OCI-LY3 (cell line): ENCODE data around the gene PPHLN1.

ENCODE experiments used
- H2AFZ ChIP-seq: fragments of 200-600, 300-600 bp; shearing (Covaris generic); 2 replicates; pipeline ENCODE4 v1.6.0; 2014; ENCODE audit warnings: antibody characterized with exemption, low read depth, low read length
- H3K27ac ChIP-seq: fragments of 200-600, 300-600 bp; sonication (generic); 2 replicates; pipeline ENCODE4 v1.5.1; 2014; ENCODE audit warnings: mild to moderate bottlenecking, low read length, moderate library complexity, mixed read lengths
- H3K27me3 ChIP-seq: fragments of 200-600, 300-600 bp; sonication (generic); 2 replicates; pipeline ENCODE4 v1.6.1; 2014; ENCODE audit warnings: low read depth, low read length, mixed read lengths
- H3K36me3 ChIP-seq: fragments of 200-600, 300-600 bp; sonication (generic); replicated peaks from 2 replicates; pipeline ENCODE3; 2014; ENCODE audit warnings: low read depth, low read length, mixed read lengths
- H3K4me1 ChIP-seq: fragments of 300-600, 200-600 bp; sonication (generic); 2 replicates; pipeline ENCODE4 v1.6.1; 2014; ENCODE audit warnings: low read length, mixed read lengths
- H3K4me2 ChIP-seq: fragments of 200-600, 300-600 bp; sonication (generic); 2 replicates; pipeline ENCODE4 v1.6.1; 2014; ENCODE audit warnings: low read length, mixed read lengths
- H3K4me3 ChIP-seq: fragments of 300-600, 200-600 bp; sonication (generic); 2 replicates; pipeline ENCODE4 v1.5.1; 2014; ENCODE audit warnings: antibody characterized with exemption, mild to moderate bottlenecking, low read length, moderate library complexity
- H3K79me2 ChIP-seq: fragments of 300-600, 200-600 bp; shearing (Covaris generic); 2 replicates; pipeline ENCODE4 v1.6.1; 2014; ENCODE audit warnings: mild to moderate bottlenecking, low read length, mixed read lengths
- H3K9ac ChIP-seq: fragments of 300-600, 200-600 bp; shearing (Covaris generic); 2 replicates; pipeline ENCODE4 v1.6.0; 2014; ENCODE audit warnings: mild to moderate bottlenecking, low read length, moderate library complexity
- H3K9me3 ChIP-seq: fragments of 200-600, 300-600 bp; shearing (Covaris generic); 2 replicates; pipeline ENCODE4 v1.6.1; 2014; ENCODE audit warnings: low read length, mixed read lengths; ENCODE audit not compliant: insufficient read depth
- H4K20me1 ChIP-seq: fragments of 200-600, 300-600 bp; sonication (generic); 2 replicates; pipeline ENCODE4 v1.6.1; 2016; ENCODE audit warnings: low read length, mixed read lengths; ENCODE audit not compliant: insufficient read depth
- EZH2phosphoT487 ChIP-seq: fragments of 200-600 bp; shearing (Covaris generic); IDR thresholded peaks from 2 replicates; pipeline ENCODE4 v1.6.1; 2018; ENCODE audit warnings: antibody characterized with exemption, mixed run types, low read depth
- TF ChIP-seq, protein P1 (sequence below): fragments of 200-600, 300-600 bp; sonication (generic); IDR thresholded peaks from 2 replicates; pipeline ENCODE4 v1.5.1; 2014; ENCODE audit warnings: antibody characterized with exemption, low read length, low read depth

The PPHLN1 gene

DNA sequence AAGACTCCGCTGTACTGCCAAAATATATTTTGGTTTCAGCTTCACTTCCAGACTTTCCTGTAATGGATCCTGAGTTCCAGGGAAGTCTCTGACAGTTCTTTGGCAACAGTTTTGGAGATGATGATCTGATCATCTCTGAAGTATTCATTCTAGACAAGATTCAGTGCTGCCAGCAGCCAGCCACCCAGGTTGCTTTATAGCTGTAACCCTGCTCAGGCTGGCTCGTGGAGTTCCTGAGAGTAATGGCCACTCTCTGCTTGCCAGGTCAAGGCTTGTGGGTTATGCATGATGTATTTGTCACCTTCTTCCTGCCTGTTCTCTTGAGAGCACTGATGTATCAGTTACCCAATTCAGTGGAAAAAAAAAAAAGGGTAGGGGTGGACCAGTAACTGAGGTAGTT lies 124.3 kb downstream of the PPHLN1 start:
- H3K4me2 ChIP-seq: no peak overlapping the region
- H3K4me1 ChIP-seq: peaks cover 15% of the 10 kb centered on the region
- H3K9ac ChIP-seq: no peak overlapping the region
- no peaks in the 10 kb centered on the region for H3K9me3 ChIP-seq
- no peak for TF ChIP-seq EZH2phosphoT487
- TF ChIP-seq, protein P1, sequence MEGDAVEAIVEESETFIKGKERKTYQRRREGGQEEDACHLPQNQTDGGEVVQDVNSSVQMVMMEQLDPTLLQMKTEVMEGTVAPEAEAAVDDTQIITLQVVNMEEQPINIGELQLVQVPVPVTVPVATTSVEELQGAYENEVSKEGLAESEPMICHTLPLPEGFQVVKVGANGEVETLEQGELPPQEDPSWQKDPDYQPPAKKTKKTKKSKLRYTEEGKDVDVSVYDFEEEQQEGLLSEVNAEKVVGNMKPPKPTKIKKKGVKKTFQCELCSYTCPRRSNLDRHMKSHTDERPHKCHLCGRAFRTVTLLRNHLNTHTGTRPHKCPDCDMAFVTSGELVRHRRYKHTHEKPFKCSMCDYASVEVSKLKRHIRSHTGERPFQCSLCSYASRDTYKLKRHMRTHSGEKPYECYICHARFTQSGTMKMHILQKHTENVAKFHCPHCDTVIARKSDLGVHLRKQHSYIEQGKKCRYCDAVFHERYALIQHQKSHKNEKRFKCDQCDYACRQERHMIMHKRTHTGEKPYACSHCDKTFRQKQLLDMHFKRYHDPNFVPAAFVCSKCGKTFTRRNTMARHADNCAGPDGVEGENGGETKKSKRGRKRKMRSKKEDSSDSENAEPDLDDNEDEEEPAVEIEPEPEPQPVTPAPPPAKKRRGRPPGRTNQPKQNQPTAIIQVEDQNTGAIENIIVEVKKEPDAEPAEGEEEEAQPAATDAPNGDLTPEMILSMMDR: no peak
- H3K27ac ChIP-seq: no peak overlapping the region
- no peaks in the 10 kb centered on the region for H4K20me1 ChIP-seq
- peaks cover 31% of the 10 kb centered on the region for H3K36me3 ChIP-seq
- no peak overlapping the region for H3K4me3 ChIP-seq
- H3K27me3 ChIP-seq: no peaks in the 10 kb centered on the region
- H2AFZ ChIP-seq: no peak overlapping the region
- H3K79me2 ChIP-seq: no peaks in the 10 kb centered on the region

DNA sequence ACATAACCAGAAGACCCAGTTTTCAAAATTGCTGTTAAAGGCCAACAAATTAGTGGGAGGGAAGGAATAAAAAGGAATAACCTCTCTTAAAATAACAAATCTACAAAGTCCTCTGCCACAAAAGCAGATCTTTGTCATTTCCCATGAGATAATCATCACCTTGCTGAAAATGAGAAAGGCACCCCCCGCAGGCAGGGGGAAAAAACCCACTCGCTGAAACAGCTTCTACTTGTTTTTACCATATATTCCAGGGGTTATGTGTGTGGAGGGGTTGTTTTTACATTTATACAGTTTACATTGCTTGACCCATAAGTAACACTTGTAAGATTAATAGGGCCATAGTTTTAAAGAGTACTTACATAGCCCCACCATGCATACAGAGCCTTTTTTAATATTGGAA lies 132.6 kb downstream of the PPHLN1 start:
- Histone ChIP-seq H3K4me1 (peaks cover 4% of the 10 kb centered on the region; the same call in 1 of the 2 replicates), H3K36me3 (no peaks in the 10 kb centered on the region), H3K79me2 (no peaks in the 10 kb centered on the region), H3K27ac (no peak overlapping the region), H4K20me1 (no peaks in the 10 kb centered on the region), H2AFZ (no peak overlapping the region), H3K4me3 (no peak overlapping the region), H3K4me2 (no peak overlapping the region), H3K9me3 (no peaks in the 10 kb centered on the region), H3K9ac (no peak overlapping the region), H3K27me3 (no peaks in the 10 kb centered on the region)
- no peak for TF ChIP-seq EZH2phosphoT487
- TF ChIP-seq, protein P1: no peak

DNA sequence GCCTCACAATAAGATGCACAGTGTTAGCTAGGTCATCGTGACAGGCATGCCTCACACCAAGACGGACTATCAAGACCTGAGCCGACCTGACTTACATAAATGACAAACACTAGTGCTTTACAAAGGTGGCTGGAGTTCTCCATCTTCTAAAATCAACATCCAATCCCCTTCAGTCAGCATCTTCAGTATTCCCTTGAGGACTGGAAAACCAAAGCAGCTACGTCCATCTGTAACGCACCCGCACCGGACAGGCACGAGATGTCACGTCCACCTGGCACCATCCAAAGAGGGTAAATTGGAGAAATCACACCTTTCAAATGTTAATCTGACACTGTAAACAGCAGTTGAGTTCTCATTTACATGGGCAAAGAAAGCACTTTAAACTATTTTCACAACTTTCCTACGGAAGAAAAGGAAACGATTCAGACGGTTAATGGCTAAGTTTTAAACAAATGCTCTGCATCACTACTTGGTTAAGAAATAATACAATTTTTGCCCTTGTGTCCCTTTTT lies 133.4 kb downstream of the PPHLN1 start:
- Histone ChIP-seq H3K36me3 (no peaks in the 10 kb centered on the region), H3K9me3 (no peaks in the 10 kb centered on the region), H2AFZ (no peak overlapping the region), H3K79me2 (no peaks in the 10 kb centered on the region), H3K4me1 (peaks cover 4% of the 10 kb centered on the region; the same call in 1 of the 2 replicates), H3K27ac (no peak overlapping the region), H3K4me2 (no peak overlapping the region), H3K9ac (no peak overlapping the region), H3K27me3 (no peaks in the 10 kb centered on the region), H3K4me3 (no peak overlapping the region), H4K20me1 (no peaks in the 10 kb centered on the region)
- no peak for TF ChIP-seq EZH2phosphoT487
- TF ChIP-seq, protein P1: no peak

DNA sequence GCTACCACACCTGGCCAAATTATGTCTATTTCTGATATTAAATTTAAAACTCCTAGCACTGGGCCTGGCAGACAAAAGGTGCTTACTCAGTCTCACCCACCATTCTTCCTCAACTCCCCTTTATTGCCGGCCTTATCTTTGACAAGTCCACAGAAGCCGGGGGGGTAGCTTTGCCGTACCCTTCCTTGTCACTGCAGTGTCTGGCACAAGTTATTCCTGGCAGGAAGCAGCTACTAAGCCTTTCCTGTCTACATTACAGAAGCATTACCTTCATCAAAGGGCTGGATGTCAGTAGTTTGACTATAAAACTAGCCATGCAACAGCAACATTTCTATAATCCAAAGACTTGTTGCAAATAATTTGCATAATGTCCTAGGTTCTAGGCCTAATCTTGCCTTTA lies 136.5 kb downstream of the PPHLN1 start:
- Histone ChIP-seq H3K4me3 (no peak overlapping the region), H3K27me3 (no peaks in the 10 kb centered on the region), H3K4me2 (no peak overlapping the region), H3K4me1 (no peaks in the 10 kb centered on the region), H4K20me1 (no peaks in the 10 kb centered on the region), H3K9ac (no peak overlapping the region), H3K27ac (no peak overlapping the region), H2AFZ (no peak overlapping the region), H3K9me3 (no peaks in the 10 kb centered on the region), H3K36me3 (no peaks in the 10 kb centered on the region), H3K79me2 (no peaks in the 10 kb centered on the region)
- TF ChIP-seq, protein P1: no peak
- no peak for TF ChIP-seq EZH2phosphoT487
